ENCODE data around the gene SCP2. TPM values are rescaled to one million over a fixed set of nuclear protein-coding genes. Genes with fewer than 3 reads are reported as not detected.

Gene SCP2
- polyA plus RNA-seq, 1 of the 3 experiments (the other 2 are of a cell fraction) = 49.5 TPM

DNA sequence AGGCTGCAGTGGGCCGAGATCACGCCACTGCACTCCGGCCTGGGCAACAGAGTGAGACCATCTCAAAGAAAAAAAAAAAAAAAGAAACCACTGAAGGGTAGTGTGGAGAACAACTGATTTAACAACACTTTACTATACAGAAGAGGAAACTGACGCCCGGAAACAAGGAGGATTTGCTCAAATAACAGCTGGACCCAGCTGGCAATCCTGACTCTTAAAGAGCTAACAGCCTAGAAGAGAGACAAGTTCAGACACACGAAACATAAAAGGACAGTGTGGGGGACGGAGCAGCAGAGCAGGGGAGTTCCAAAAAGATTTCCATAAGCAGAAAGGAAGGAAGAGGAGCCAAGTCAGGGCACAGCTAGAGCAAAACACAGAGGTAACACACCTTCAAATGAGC, 9.9 kb upstream of the SCP2 start:
- WGBS (ENCODE audit: low lambda C conversion rate) = 90% methylated on average over 7 of the region's 7 CpGs
- CTCF ChIA-PET = interaction anchor here (1.0 to 2.4 kb wide), 4 partner anchors 11 to 269 kb away, joined by 3 to 10 read pairs (median 3); no protein-coding TSS in a partner anchor
- Histone ChIP-seq H3K36me3 (replicated peaks in 1 of 2; ENCODE audit: control insufficient read depth in 1 of 2, insufficient read depth in 2 of 2, low read length in 1 of 2) (no peaks in the 10 kb centered on the region), H3K9me2 (no peaks in the 10 kb centered on the region), H3K4me3 (ENCODE audit: low read depth in 2 of 2, low read length in 1 of 2) (no peak overlapping the region), H3K4me2 (no peak overlapping the region), H3F3A (replicated peaks; ENCODE audit: insufficient read depth) (no peaks in the 10 kb centered on the region), H3K79me2 (ENCODE audit: insufficient read depth) (no peaks in the 10 kb centered on the region), H3K27ac (ENCODE audit: low read depth in 2 of 2, low read length in 1 of 2) (no peak overlapping the region), H3K27me3 (ENCODE audit: insufficient read depth) (no peaks in the 10 kb centered on the region), H2AFZ (ENCODE audit: low read depth) (no peak overlapping the region), H3K9ac (no peak overlapping the region), H3K4me1 (ENCODE audit: control insufficient read depth in 1 of 2, insufficient read depth in 2 of 2, low read depth in 1 of 2, low read length in 1 of 2) (no peaks in the 10 kb centered on the region), H3K9me3 (no peaks in the 10 kb centered on the region), H4K20me1 (ENCODE audit: insufficient read depth) (no peaks in the 10 kb centered on the region)
- no peak for DNase-seq
- POLR2A ChIA-PET = no interaction called here
- TF ChIP-seq RFX5 (IDR thresholded peaks at IDR 0.05; ENCODE audit: low read length) (no peak), POLR2AphosphoS5 (IDR thresholded peaks at IDR 0.05; ENCODE audit: low read depth, low read length) (no peak), ZBTB33 (IDR thresholded peaks at IDR 0.05; ENCODE audit: borderline replicate concordance, low read depth) (no peak), EZH2phosphoT487 (IDR thresholded peaks at IDR 0.05; ENCODE audit: borderline replicate concordance, low read depth) (no peak), JUND (IDR thresholded peaks at IDR 0.05) (no peak), RCOR1 (IDR thresholded peaks at IDR 0.05; ENCODE audit: low read length) (no peak), GABPA (IDR thresholded peaks at IDR 0.05; ENCODE audit: low read depth) (no peak), USF2 (IDR thresholded peaks at IDR 0.05; ENCODE audit: borderline replicate concordance, low read depth, low read length) (no peak), FOSL2 (IDR thresholded peaks at IDR 0.05; ENCODE audit: borderline replicate concordance, low read depth) (no peak), CHD2 (IDR thresholded peaks at IDR 0.05; ENCODE audit: low read length, partially characterized antibody) (no peak), CTCF (IDR thresholded peaks at IDR 0.05) (no peak), GATA2 (CRISPR knock-in tag; IDR thresholded peaks at IDR 0.05) (no peak)
- TF ChIP-seq, protein P1, sequence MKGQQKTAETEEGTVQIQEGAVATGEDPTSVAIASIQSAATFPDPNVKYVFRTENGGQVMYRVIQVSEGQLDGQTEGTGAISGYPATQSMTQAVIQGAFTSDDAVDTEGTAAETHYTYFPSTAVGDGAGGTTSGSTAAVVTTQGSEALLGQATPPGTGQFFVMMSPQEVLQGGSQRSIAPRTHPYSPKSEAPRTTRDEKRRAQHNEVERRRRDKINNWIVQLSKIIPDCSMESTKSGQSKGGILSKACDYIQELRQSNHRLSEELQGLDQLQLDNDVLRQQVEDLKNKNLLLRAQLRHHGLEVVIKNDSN (IDR thresholded peaks at IDR 0.05; ENCODE audit: borderline replicate concordance, low read depth) = no peak
- TF ChIP-seq, protein P2, sequence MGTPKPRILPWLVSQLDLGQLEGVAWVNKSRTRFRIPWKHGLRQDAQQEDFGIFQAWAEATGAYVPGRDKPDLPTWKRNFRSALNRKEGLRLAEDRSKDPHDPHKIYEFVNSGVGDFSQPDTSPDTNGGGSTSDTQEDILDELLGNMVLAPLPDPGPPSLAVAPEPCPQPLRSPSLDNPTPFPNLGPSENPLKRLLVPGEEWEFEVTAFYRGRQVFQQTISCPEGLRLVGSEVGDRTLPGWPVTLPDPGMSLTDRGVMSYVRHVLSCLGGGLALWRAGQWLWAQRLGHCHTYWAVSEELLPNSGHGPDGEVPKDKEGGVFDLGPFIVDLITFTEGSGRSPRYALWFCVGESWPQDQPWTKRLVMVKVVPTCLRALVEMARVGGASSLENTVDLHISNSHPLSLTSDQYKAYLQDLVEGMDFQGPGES (IDR thresholded peaks at IDR 0.05; ENCODE audit: low read depth, low read length) = no peak

All from SK-N-SH (cell line).